HG03521 (cell line): ENCODE results near the gene IFIT2.
"Not testable (repeated sequence)": the region's sequence is repeated elsewhere in the genome, so short reads cannot be mapped to it uniquely, and the experiment has no call there.

Experiments
- ATAC-seq: cut with Tn5 transposase; IDR thresholded peaks from one replicate; pipeline ENCODE4 v1.9.1; 2021; ENCODE audit warnings: mild to moderate bottlenecking, moderate library complexity; ENCODE audit not compliant: unreplicated experiment

Gene IFIT2

DNA sequence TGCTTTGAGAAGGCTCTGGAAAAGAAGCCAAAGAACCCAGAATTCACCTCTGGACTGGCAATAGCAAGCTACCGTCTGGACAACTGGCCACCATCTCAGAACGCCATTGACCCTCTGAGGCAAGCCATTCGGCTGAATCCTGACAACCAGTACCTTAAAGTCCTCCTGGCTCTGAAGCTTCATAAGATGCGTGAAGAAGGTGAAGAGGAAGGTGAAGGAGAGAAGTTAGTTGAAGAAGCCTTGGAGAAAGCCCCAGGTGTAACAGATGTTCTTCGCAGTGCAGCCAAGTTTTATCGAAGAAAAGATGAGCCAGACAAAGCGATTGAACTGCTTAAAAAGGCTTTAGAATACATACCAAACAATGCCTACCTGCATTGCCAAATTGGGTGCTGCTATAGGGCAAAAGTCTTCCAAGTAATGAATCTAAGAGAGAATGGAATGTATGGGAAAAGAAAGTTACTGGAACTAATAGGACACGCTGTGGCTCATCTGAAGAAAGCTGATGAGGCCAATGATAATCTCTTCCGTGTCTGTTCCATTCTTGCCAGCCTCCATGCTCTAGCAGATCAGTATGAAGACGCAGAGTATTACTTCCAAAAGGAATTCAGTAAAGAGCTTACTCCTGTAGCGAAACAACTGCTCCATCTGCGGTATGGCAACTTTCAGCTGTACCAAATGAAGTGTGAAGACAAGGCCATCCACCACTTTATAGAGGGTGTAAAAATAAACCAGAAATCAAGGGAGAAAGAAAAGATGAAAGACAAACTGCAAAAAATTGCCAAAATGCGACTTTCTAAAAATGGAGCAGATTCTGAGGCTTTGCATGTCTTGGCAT, 4.8 kb downstream of the IFIT2 start:
- no peak for ATAC-seq

DNA sequence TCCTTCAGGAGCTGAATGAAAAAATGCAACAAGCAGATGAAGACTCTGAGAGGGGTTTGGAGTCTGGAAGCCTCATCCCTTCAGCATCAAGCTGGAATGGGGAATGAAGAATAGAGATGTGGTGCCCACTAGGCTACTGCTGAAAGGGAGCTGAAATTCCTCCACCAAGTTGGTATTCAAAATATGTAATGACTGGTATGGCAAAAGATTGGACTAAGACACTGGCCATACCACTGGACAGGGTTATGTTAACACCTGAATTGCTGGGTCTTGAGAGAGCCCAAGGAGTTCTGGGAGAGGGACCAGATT, 5.4 kb downstream of the IFIT2 start:
- ATAC-seq, result no peak

DNA sequence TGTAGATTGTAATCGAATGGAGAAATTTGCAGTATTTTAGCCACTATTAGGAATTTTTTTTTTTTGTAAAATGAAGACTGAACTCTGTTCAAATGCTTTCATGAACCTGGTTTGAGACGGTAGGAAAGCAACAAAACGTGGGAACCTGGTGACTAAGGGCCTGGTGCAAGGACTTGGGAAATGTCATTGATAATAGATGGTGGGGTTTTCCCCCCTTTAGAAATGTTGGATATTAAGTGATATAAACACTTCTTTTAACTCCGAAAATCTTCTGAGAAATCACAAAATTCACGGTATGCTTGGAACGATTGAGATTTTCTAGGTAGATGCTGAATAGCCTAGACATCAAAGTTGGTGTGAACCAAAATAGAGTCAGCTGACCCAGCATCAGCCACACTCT, 6.4 kb downstream of the IFIT2 start:
- no peak for ATAC-seq

DNA sequence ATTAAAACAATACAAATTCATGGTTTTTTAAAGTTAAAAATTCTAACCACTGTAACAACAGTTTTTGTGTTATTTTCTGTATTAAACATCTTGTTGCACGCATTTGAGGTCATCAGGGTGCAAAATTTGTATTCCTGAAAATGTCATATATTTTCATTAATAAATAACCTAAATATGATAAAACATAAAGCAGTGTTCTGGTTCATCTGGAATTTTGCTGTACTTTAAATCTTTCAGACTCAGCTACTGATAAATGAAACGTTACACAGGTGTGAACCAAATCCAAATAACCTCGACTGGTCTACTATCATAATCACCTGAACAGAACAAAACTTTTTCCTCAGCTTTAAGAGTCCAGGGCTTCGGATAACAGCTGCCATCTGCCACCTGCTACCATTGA, 6.9 kb downstream of the IFIT2 start:
- no peak for ATAC-seq

DNA sequence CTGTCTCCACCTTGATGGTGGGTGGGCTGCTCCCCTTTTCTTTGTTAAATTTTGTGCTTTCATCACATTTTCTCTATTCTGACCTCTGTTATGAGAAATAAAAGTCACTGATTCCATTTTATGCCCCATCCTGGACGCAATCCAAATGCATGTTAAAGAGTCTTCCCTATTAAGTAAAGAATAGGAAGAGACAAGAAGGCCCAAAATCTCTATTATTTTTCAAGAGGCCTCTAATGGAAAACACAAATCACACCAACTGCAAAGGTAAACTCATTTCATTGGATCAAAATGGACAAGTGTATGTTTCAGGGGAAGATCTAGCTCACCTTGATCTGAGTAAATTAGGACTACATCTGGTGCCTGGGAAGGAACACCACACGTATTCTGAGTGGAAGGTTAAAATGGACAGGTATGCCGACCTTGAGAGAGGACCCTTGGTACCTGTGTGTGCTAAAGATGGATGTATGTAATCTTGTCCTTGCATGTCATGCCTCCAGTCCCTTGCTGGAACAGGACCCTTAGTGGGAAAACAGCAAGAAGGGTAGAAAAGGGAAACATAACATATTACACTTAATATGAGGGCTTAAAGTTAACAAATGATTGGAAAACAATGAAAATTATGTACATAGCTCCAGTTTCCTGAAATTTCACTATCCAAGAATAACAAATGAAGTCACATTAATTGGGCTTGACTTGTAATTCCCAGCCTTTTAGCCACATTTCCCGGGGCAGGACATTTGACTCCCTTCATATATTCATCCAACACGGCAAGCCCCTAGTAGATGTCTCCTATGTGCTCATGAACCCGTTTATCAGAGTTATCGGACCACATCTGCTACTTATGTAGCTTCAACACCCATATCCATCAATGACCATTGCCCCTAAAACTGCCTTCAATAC, 7.6 kb downstream of the IFIT2 start:
- no peak for ATAC-seq

DNA sequence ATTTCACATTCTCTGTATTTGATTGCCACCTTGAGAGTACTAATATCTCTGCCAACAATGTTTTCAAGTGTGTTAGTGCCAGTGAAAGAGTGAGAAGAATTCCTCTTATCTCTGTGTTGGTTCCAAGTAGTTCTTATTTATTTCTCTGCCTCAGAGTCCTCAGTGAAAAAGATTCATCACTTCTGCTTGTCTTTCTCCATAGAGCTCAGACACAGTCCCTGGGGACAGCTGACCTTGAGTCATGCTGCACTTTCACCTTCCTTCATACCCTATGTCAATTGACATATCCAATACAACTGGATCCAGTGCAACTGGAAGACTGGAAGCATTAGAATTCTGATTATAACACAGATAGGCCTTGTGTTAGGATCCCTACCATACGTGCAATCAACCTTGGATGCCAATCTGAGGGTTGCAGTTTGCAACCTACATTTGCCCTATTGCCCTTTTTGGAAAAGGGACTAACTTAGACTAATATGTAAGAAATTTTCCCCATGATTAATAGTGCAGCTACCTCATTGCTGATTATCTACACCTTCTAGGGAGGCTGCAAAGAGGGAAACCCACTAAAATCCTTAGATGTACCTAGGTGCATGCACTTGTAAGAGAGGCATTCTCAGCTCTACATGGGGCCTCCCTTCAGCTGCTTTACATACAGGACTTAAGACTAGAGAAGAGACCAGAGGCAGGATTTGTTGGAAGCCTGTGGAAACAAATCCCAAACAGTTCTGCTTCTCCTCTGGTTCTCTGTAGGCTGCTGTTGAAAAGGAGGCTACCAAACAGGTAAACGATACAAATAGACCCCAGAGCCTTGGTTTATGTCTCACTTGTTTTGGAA, 8.4 kb downstream of the IFIT2 start:
- ATAC-seq, result no peak

DNA sequence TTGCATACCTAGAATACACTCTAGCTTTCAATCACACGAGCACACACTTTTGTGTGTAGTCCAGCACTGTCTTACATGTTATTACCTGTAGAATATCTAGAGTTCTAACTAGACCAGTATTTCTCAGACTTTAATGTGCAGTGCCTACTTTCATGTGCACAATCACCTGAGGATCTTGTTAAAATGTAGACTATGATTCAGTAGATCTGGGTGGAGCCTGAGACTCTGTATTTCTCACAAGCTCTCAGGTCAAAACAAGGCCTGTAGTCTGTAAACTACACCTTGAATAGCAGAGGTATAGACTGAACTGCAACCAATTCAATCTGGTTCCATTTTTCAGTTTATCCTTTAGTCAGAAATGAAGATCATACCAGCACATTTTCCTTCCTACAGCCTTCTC, 11.1 kb downstream of the IFIT2 start:
- ATAC-seq, result no peak

DNA sequence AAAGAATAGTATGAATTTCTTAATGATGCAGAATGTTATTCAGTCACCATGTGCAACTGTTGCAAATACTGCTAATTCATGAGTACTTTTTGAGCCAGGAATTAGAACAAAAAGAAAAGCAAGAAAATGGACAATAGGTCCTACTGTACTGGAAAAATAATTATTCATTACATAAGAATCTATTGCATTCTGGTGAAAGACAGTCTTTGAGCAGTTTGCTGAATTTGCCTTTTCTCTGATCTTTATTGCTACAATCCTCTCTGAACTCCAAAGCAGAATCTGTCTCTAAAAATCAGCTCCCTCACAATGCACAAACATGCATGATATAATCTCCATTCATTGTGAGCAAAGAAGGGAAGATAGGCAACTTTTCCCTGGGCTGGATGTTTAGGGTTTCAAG, 12.8 kb downstream of the IFIT2 start:
- ATAC-seq, result no peak

DNA sequence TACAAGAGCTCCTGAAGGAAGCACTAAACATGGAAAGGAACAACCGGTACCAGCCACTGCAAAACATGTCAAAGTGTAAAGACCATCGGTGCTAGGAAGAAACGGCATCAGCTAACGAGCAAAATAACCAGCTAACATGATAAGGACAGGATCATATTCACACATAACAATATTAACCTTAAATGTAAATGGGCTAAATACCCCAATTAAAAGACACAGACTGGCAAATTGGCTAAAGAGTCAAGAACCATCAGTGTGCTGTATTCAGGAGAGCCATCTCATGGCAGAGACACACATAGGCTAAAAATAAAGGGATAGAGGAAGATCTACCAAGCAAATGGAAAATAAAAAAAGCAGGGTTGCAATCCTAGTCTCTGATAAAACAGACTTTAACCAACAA, 16.2 kb downstream of the IFIT2 start:
- not testable (repeated sequence) for ATAC-seq

DNA sequence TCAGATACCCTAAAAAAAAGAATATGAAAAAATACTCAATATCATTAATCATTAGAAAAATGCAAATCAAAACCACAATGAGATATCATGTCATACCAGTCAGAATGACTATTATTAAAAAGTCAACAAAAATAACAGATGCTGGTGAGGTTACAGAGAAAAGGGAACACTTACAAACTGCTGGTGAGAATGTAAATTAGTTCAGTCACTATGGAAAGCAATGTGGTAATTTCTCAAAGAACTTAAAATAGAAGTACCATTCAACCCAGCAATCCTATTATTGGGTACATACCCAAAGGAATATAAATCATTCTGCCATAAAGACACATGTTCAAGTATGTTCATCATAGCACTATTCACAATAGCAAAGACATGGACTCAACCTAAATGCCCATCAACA, 23.2 kb downstream of the IFIT2 start:
- not testable (repeated sequence) for ATAC-seq

DNA sequence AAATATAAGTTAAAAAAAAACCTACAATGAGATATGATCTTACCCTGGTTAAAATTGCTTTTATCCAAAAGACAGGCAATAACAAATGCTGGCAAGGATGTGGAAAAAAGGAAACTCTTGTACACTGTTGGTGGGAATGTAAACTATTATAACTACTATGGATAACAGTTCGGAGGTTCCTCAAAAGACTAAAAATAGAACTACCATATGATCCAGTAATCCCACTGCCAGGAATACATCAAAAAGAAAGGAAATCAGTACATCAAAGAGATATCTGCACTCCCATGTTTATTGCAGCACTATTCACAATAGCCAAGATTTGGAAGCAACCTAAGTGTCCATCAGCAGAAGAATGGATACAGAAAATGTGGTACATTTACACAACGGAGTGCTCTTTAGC, 24.0 kb downstream of the IFIT2 start:
- not testable (repeated sequence) for ATAC-seq

DNA sequence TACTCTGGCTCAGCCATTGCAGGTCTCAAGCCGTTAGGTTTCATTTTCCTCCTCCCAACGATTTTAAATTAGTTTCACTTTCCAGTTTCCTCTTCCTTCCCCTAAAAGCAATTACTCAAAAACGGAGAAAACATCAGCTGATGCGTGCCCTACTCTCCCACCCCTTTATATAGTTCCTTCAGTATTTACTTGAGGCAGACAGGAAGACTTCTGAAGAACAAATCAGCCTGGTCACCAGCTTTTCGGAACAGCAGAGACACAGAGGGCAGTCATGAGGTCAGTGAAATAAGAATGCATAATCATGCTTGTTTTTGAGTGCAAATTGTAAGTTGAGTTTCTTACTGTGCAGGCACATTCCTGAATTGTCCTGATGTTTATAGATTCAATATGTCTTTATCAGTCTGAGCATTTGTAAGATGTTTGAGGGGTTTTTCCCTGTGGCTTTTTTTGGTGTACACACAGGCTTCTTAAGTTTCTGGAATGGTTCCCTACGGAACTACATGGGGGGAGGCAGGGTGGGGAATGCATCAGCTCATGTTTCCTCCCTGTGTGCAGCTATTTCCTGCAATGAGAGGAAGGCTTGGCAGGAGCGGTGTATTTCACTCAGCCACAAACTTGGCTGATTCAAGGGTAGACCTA, 26.1 kb downstream of the IFIT2 start, which contains the start of gene IFIT3:
IFIT3 (plus strand) TSS at position 195 of the 639 bp plus-strand sequence; CDS start at position 272, 77 bp downstream.
- ATAC-seq, result no peak

DNA sequence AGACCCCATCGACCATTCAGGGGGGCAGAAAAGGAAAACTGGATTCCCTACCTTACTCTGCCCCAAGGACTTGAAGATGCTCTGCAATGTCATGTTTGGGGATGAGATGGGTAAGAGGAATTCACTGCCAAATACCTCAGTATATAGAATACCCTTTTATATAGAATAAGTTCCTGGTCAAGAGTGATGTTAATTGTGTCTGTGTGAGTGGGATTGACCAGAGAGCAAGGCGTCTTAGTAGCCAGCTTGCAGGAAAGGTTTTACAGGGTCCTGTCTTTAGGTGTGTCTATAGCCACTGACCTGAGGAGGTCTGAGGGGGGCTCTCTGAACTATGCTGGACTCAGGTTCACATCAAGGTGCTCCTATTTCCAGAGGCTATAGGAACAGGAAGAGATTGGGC, 27.3 kb downstream of the IFIT2 start:
- ATAC-seq, result no peak

DNA sequence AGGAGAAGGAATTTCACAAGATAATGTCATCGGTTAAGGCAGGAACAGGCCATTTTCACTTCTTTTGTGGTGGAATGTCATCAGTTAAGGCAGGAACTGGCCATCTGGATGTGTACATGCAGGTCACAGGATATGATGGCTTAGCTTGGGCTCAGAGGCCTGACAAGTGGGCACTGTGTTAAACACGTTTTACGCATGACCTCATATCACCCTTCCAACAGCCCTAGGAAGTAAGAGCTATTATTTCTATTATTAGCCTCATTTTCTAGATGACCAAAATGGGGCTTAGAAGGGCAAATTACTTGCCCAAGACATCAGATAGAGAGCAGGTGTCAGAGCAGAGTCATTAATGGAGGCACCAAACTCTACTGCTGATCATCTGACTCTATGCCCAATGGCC, 28.2 kb downstream of the IFIT2 start:
- ATAC-seq, result not testable (repeated sequence)

DNA sequence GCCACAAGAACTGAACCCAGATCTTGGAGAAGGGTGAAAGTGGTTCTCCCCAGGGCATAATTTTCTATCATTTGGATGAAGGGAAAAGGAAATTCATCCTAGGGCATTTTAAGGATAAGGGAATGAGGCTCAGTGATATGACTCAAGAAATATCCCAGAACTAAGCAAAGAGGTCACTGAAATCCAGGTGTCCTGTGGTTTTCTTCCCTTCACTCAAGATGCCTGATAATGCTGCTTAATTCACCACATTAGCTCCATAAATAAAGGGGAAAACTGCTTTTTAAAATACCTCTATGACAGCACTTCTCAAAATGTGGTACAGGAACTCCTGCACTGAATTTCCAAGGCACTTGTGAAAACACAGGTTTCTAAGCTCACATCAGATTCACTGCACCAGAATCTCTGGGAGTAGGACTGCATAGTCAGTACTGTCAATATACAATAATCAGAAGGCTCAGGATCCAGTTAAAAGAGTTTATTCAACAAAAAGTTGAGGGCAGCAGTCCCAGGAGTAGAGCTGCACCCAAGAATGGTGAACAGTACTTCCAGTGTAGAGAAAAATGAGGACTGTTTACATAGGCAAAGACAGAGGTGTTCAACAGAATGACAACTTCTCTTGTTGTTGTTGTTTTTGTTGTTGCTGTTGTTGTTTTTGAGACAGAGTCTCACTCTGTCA, 28.8 kb downstream of the IFIT2 start:
- no peak for ATAC-seq

DNA sequence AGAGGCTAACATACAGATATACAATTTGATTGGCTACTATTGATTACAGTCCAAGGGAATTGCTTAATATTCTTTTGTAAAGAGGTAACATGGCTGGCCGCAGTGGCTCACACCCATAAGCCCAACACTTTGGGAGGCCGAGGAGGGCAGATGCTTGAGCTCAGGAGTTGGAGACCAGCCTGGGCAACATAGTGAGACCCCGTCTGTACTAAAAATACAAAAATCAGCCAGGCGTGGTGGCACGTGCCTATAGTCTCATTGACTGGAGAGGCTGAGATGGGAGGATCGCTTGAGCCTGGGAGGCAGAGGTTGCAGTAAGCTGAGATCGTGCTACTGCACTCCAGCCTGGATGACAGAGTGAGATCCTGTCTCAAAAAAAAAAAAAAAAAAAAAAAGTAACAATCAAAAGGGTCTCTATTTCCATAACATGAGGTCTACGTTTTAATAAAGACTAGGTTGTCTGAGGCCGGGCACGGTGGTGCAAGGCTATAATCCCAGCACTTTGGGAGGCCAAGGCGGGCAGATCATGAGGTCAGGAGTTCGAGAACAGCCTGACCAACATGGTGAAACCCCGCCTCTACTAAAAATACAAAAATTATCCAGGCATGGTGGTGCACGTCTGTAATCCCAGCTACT, 29.8 kb downstream of the IFIT2 start:
- not testable (repeated sequence) for ATAC-seq

DNA sequence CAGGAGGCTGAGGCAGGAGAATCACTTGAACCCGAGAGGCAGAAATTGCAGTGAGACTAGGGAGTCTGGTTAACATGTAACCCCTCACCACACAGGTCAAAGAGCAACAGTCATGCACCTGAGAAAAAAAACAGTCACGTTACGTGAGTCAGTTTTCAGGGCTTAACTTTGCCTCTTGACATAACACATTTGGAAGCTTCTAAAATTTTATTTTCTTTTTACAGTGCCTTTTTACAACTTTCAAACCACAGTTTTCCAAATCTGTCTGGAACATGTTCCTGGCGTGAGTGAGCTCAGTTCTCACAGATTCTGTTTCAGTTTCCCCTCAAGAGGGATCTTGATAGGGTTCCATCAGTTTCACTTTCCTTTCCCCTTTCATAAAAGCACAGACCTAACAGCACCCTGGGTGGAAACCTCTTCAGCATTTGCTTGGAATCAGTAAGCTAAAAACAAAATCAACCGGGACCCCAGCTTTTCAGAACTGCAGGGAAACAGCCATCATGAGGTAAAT, 30.3 kb downstream of the IFIT2 start:
- ATAC-seq, result peak; percentile 40

DNA sequence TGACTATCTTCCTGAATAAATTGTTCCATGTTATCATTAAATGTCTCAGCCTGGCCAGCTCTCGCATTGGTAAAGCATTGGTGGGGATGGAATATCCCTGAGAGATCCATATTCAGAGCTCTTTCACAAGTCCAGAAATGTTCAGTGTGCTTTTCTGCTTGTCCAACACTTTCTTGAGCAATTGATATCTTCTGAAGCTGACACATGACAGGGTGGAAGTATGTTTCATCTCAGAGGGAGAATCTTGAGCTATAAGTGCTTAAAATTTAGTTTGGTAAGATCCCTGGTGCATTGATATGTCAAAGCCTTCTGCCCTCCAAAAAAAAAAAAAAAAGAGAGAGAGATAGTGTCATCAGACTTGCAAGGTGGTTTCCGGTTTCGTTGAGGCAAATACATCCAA, 33.4 kb downstream of the IFIT2 start:
- no peak for ATAC-seq

DNA sequence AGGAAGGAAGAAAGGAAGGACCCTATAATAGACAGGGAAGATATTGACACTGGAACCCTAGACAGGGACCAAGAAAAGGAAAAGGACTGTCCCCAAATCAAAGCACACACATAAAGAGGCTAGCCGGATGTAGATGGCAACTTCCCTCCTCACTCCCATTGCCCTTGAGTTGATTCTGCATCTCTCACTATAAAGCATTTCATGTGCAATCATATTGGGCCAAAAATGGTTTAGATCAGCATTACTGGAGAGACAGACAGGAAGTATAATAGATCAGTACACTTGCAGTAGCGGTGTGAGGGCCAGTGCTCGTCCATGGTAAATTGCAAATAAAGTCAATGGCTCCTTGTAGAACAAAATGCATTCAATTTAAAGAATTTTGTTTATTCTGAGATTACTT, 34.4 kb downstream of the IFIT2 start:
- ATAC-seq, result no peak
